Measurements from ENCODE around the gene HES6.
A peak's percentile ranks its signal among the peaks of the same experiment; 100 is the strongest.

- 0 out of 2 replicates have a peak, but pooled peaks have one; percentile 24 for TF ChIP-seq CTCF (conservative IDR thresholded peaks at IDR 0.05; ENCODE audit: low read length)
- no peak for TF ChIP-seq EZH2phosphoT487 (IDR thresholded peaks at IDR 0.05; ENCODE audit: borderline replicate concordance, low read depth, low read length)
Observed at GRCh38 chr2:238240757-238241711, 1.2 kb upstream of the HES6 start.
